Neuronal stem cell (in vitro differentiated cells): ENCODE results near the gene XYLT1.

Experiments
- DNase-seq: peaks from one replicate; pipeline ENCODE4 v3.0.0-alpha.2; 2013; ENCODE audit warnings: low spot score
- H2AFZ ChIP-seq: one replicate; pipeline ENCODE4 v1.6.1; 2013; ENCODE audit warnings: mild to moderate bottlenecking, low read length, inconsistent platforms
- H2AK5ac ChIP-seq: 2 replicates; pipeline ENCODE4 v1.6.1; 2013; ENCODE audit warnings: low read depth, mild to moderate bottlenecking, inconsistent platforms, low read length, moderate library complexity, mixed read lengths
- H2BK120ac ChIP-seq: 2 replicates; pipeline ENCODE4 v1.6.1; 2013; ENCODE audit warnings: low read depth, mild to moderate bottlenecking, inconsistent platforms, low read length, moderate library complexity, mixed read lengths
- H2BK12ac ChIP-seq: one replicate; pipeline ENCODE4 v1.6.1; 2013; ENCODE audit warnings: low read length, inconsistent platforms
- H2BK15ac ChIP-seq: 2 replicates; pipeline ENCODE4 v1.6.1; 2013; ENCODE audit warnings: mild to moderate bottlenecking, low read length, inconsistent platforms, mixed read lengths
- H2BK5ac ChIP-seq: one replicate; pipeline ENCODE4 v1.6.1; 2013; ENCODE audit warnings: inconsistent platforms, mild to moderate bottlenecking, low read length, moderate library complexity
- H3K14ac ChIP-seq: one replicate; pipeline ENCODE4 v1.6.1; 2013; ENCODE audit warnings: low read length, inconsistent platforms
- H3K18ac ChIP-seq: 2 replicates; pipeline ENCODE4 v1.6.1; 2013; ENCODE audit warnings: low read length, inconsistent platforms
- H3K23ac ChIP-seq: 2 replicates; pipeline ENCODE4 v1.6.1; 2013; ENCODE audit warnings: low read depth, mild to moderate bottlenecking, mixed read lengths, low read length, inconsistent platforms; ENCODE audit not compliant: poor library complexity
- H3K27ac ChIP-seq: replicated peaks from 3 replicates; pipeline ENCODE4 v1.5.1; 2013; ENCODE audit warnings: low read length, inconsistent platforms
- H3K27me3 ChIP-seq, 3 experiments: 2 replicates each; pipeline ENCODE4 v1.6.1; 2013; ENCODE audit warnings: low read length in 3 of 3, mild to moderate bottlenecking in 2 of 3, inconsistent platforms in 1 of 3, low read depth in 1 of 3, mixed read lengths in 1 of 3, moderate library complexity in 1 of 3; ENCODE audit not compliant: control insufficient read depth in 3 of 3, insufficient read depth in 3 of 3
- H3K36me3 ChIP-seq, 2 donors: replicated peaks in 1 of 2; 2 replicates each; pipeline ENCODE4 v1.6.1; 2013; ENCODE audit warnings: low read length in 2 of 2; ENCODE audit not compliant: control insufficient read depth in 2 of 2, insufficient read depth in 2 of 2
- H3K4ac ChIP-seq: 2 replicates; pipeline ENCODE4 v1.6.1; 2013; ENCODE audit warnings: inconsistent platforms, mild to moderate bottlenecking, low read length, moderate library complexity
- H3K4me1 ChIP-seq, 2 donors: 1 replicate in 1 of 2; 2 replicates in 1 of 2; pipeline ENCODE4 v1.6.1; 2013; ENCODE audit warnings: low read length in 2 of 2, low read depth in 1 of 2; ENCODE audit not compliant: control insufficient read depth in 2 of 2, insufficient read depth in 1 of 2
- H3K4me2 ChIP-seq: one replicate; pipeline ENCODE4 v1.6.1; 2013; ENCODE audit warnings: mild to moderate bottlenecking, low read length, inconsistent platforms; ENCODE audit not compliant: insufficient read depth, poor library complexity, severe bottlenecking
- H3K4me3 ChIP-seq, 2 donors: 2 replicates each; pipeline ENCODE4 v1.5.1; 2013; ENCODE audit warnings: low read length in 2 of 2, mild to moderate bottlenecking in 2 of 2, inconsistent platforms in 1 of 2, moderate library complexity in 1 of 2
- H3K79me1 ChIP-seq: one replicate; pipeline ENCODE4 v1.6.1; 2013; ENCODE audit warnings: low read depth, mild to moderate bottlenecking, inconsistent platforms, low read length, moderate library complexity
- H3K9ac ChIP-seq: one replicate; pipeline ENCODE4 v1.6.1; 2013; ENCODE audit warnings: mild to moderate bottlenecking, low read depth, low read length, inconsistent platforms; ENCODE audit not compliant: poor library complexity
- H3K9me3 ChIP-seq, 2 donors: replicated peaks in 1 of 2; 2 replicates each; pipeline versions ENCODE3 to v1.6.1; 2013; ENCODE audit warnings: low read length in 2 of 2, mild to moderate bottlenecking in 2 of 2, inconsistent platforms in 1 of 2, low read depth in 1 of 2, mixed read lengths in 1 of 2, moderate library complexity in 1 of 2; ENCODE audit not compliant: control insufficient read depth in 2 of 2, insufficient read depth in 1 of 2
- H4K8ac ChIP-seq: one replicate; pipeline ENCODE4 v1.6.1; 2013; ENCODE audit warnings: low read depth, mild to moderate bottlenecking, inconsistent platforms, low read length, moderate library complexity
- H4K91ac ChIP-seq: one replicate; pipeline ENCODE4 v1.6.1; 2013; ENCODE audit warnings: low read length, low read depth, mild to moderate bottlenecking, inconsistent platforms; ENCODE audit not compliant: poor library complexity
- WGBS, 2 donors: extraction: QIAGEN DNeasy Blood & Tissue Kit; methylation state at CpG; one replicate each; pipeline ENCODE4 v1.1.7; 2013; ENCODE audit warnings: missing lambda C conversion rate in 2 of 2, mixed read lengths in 1 of 2; ENCODE audit not compliant: insufficient read length in 2 of 2, insufficient replicate concordance in 1 of 2; ENCODE audit errors: extremely low coverage in 2 of 2; 5-methylcytosine and 5-hydroxymethylcytosine counted together

The XYLT1 gene

DNA sequence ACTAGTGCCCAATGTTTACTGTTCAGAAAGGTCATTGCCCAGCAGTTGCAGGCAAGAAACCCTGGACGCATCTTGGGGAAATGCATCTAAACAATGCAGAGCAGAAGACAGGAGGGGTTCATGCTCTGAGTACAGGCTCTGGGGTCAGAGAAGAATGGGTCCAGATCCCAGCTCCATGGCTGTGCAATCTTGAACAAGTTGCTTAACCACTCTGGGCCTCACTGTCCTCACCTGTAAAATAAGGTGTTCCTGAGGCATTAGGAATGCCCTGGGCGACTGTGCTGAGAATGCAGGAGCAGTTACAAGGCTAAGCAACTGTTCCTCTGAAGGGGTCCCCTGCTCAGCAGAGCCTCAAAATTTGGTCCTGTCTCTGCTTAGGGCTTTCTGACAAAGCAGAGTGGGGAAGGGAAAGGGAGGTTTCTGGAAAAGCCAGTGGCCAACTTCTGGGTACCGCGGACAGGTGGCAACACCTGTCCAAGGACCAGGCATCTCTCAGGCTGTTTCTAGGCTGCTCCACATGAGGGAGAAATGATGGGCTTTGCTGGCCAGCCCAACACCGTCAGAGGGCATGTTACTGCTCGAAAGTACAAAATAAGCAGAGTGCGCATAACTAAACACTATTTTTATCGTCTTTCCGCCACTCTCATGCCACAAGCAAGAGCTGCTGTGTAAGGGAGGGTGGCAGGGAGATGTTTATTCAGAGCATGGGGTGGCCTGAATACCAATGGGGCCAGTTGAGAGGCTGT is 176.8 kb downstream of the XYLT1 start:
- Histone ChIP-seq H2BK120ac (no peak overlapping the region), H3K27me3 (no peaks in the 10 kb centered on the region), H2BK12ac (no peak overlapping the region), H2BK5ac (no peak overlapping the region), H3K9me3 (peaks cover 0 to 2% of the 10 kb centered on the region in 2 donors), H3K4me3 (no peak overlapping the region), H3K79me1 (no peaks in the 10 kb centered on the region), H2BK15ac (no peak overlapping the region), H3K14ac (no peak overlapping the region), H4K8ac (no peak overlapping the region), H3K4me1 (peaks cover 4 to 9% of the 10 kb centered on the region in 2 donors), H3K23ac (no peak overlapping the region), H2AFZ (no peak overlapping the region), H4K91ac (no peak overlapping the region), H3K18ac (no peak overlapping the region), H3K36me3 (no peaks in the 10 kb centered on the region), H3K4me2 (no peak overlapping the region), H3K9ac (no peak overlapping the region), H3K4ac (no peak overlapping the region), H3K27ac (no peak overlapping the region), H2AK5ac (no peak overlapping the region)
- no CpG with 5 or more reads among the region's 9 CpGs for WGBS, 2 donors
- no peak for DNase-seq

DNA sequence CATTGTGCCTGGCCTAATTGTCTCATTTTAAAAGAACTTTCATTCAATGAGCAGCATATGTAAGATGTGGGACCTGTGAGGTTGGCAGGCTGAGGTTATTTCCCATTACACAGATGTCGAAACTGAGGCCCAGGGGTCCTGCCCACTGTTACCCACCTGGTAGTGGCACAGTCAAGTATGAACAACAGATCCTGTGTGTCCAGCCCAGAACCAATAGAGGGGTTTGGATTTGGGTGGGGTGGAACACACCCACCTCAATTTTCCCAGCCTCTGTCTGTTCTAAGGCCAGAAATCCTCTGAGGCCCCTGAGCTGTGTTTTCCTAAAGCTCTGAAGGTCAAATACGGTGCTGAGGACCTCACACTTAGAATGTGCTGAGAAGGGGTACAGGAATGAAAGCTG is 179.5 kb downstream of the XYLT1 start:
- no CpG with 5 or more reads among the region's 2 CpGs for WGBS, 2 donors

DNA sequence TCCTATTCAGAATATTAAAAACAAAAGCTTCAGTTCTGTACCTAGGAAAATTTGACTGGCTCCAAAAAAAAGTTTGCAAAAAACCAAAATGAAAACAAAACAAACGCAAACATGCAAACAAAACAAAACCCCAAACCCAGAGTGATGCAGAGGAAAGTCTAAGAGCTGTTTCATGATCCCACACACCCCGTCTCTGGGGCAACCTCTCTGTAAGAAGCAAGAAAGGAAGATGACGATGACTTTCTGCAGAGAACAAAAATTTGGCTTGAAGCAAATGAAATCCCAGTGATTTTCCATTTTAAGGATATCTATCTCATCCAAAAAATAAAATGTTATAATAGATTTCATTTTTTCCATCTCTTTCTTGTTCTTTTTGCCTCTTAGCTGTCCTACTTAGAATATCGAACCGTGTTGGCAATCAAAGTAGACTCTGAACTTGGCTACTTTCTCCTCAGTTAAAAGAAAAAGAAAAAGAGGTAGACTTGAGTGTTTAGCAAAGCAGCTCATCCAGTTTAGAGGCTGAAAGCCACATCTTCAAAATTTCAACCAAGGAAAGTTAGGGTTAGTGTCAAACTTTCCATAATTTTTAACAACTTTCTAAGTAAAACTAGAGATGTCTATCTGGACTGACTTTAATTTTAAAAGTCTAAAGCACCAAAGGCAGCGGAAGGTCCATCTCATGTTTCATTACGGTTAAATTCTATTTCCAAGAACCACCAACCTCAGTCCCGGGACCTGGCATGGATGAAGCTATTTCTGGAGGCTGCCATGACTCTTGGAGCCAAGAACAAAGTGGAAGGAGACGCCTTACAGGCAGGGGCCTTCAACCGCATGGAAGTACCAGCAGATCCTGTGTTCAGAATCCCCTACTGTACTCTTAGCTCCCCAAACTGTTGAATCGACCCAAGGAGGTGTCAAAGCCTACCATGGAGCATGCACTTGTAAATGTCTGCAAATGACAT is 180.8 kb downstream of the XYLT1 start:
- H3K9me3 ChIP-seq, result no peaks in the 10 kb centered on the region
- no peak overlapping the region for H3K9ac ChIP-seq
- H3K14ac ChIP-seq, result no peak overlapping the region
- no peak overlapping the region for H3K27ac ChIP-seq
- H2BK5ac ChIP-seq, result no peak overlapping the region
- DNase-seq, result no peak
- H2BK12ac ChIP-seq, result no peak overlapping the region
- H2BK15ac ChIP-seq, result no peak overlapping the region
- no peaks in the 10 kb centered on the region for H3K79me1 ChIP-seq
- H2BK120ac ChIP-seq, result no peak overlapping the region
- H3K27me3 ChIP-seq, result no peaks in the 10 kb centered on the region
- no peak overlapping the region for H3K4me2 ChIP-seq
- peaks cover 0 to 8% of the 10 kb centered on the region in 2 donors for H3K4me1 ChIP-seq
- no peaks in the 10 kb centered on the region for H3K36me3 ChIP-seq
- H2AFZ ChIP-seq, result no peak overlapping the region
- no peak overlapping the region for H3K18ac ChIP-seq
- H3K4ac ChIP-seq, result no peak overlapping the region
- H4K8ac ChIP-seq, result no peak overlapping the region
- no peak overlapping the region for H3K4me3 ChIP-seq
- H3K23ac ChIP-seq, result no peak overlapping the region
- WGBS, 2 donors, result no CpG with 5 or more reads among the region's 11 CpGs
- H2AK5ac ChIP-seq, result no peak overlapping the region
- no peak overlapping the region for H4K91ac ChIP-seq

More for the DNA sequence above, 179.5 kb downstream of the XYLT1 start:
- Histone ChIP-seq H3K9ac (no peak overlapping the region), H3K9me3 (no peaks in the 10 kb centered on the region), H3K23ac (no peak overlapping the region), H3K4me2 (no peak overlapping the region), H3K79me1 (no peaks in the 10 kb centered on the region), H2BK15ac (no peak overlapping the region), H3K14ac (no peak overlapping the region), H2BK5ac (no peak overlapping the region), H3K4ac (no peak overlapping the region), H3K4me3 (no peak overlapping the region), H2BK12ac (no peak overlapping the region), H3K18ac (no peak overlapping the region), H2BK120ac (no peak overlapping the region), H3K4me1 (peaks cover 2 to 11% of the 10 kb centered on the region in 2 donors), H3K27ac (no peak overlapping the region), H3K27me3 (no peaks in the 10 kb centered on the region), H4K8ac (no peak overlapping the region), H2AFZ (no peak overlapping the region), H3K36me3 (no peaks in the 10 kb centered on the region), H4K91ac (no peak overlapping the region), H2AK5ac (no peak overlapping the region)
- DNase-seq, result no peak

DNA sequence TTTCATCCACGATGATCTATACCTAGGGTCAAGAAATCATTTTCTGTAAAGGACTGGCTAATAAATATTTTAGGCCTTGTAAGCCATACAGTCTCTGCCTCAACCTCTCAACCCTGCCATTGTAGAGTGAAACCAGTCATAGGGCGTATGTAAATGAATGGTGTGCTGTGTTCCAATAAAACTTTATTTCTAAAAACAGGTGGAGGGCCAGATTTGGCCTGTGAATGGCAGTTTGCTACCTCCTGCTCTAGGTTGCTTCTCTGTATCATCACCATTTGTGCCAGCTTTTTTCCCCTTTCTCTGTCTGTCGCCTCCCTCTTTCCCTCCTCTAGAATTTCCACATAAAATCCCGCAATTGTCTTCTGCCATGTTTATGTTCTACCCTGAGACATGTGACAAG is 181.7 kb downstream of the XYLT1 start:
- Histone ChIP-seq H3K79me1 (no peaks in the 10 kb centered on the region), H3K4me3 (no peak overlapping the region), H3K27me3 (no peaks in the 10 kb centered on the region), H3K4me1 (peaks cover 0 to 8% of the 10 kb centered on the region in 2 donors), H3K4me2 (no peak overlapping the region), H2BK12ac (no peak overlapping the region), H2BK15ac (no peak overlapping the region), H2AFZ (no peak overlapping the region), H2BK120ac (no peak overlapping the region), H3K9ac (no peak overlapping the region), H3K27ac (no peak overlapping the region), H4K91ac (no peak overlapping the region), H4K8ac (no peak overlapping the region), H3K14ac (no peak overlapping the region), H3K9me3 (no peaks in the 10 kb centered on the region), H3K36me3 (no peaks in the 10 kb centered on the region), H2AK5ac (no peak overlapping the region), H3K4ac (no peak overlapping the region), H2BK5ac (no peak overlapping the region), H3K18ac (no peak overlapping the region), H3K23ac (no peak overlapping the region)
- no CpG with 5 or more reads among the region's 4 CpGs for WGBS, 2 donors
- no peak for DNase-seq
